Fibroblast of lung (primary cell): ENCODE measurements around the gene ZBTB7C.

Source experiments
- CTCF ChIP-seq, 2 donors: IDR thresholded peaks in 1 of 2; conservative IDR thresholded peaks in 1 of 2; 1 replicate in 1 of 2; 2 replicates in 1 of 2; pipeline ENCODE4 v1.5.1; 2011 to 2012; ENCODE audit warnings: low read length in 2 of 2, control low read depth in 1 of 2, inconsistent platforms in 1 of 2, low read depth in 1 of 2, mild to moderate bottlenecking in 1 of 2
- EZH2 ChIP-seq: IDR thresholded peaks from 2 replicates; pipeline ENCODE4 v1.5.1; 2012; ENCODE audit warnings: low read length, control low read depth, mild to moderate bottlenecking; ENCODE audit errors: missing control alignments

GRCh38 chr18:47981320-47981719 is 427.9 kb downstream of the ZBTB7C start:
- TF ChIP-seq CTCF (conservative IDR thresholded peaks at IDR 0.05 in 1 of 2, IDR thresholded peaks at IDR 0.05 in 1 of 2; ENCODE audit: low read depth in 1 of 2, low read length in 2 of 2) (no peak), EZH2 (no peak)
